ENCODE measurements around the gene NDUFAF5. TPM values are rescaled to one million over a fixed set of nuclear protein-coding genes. Genes with fewer than 3 reads are reported as not detected.

The NDUFAF5 gene
- polyA plus RNA-seq, 1 experiment, result 6.3 TPM

Other genes with a start within 250 kb of the NDUFAF5 start
- 5.4 and 7.2 TPM in 2 replicates for gene TASP1, start 146.1 kb upstream of the NDUFAF5 start, polyA plus RNA-seq (2011; rRNA removed)
- gene ESF1, start 109 bp upstream of the NDUFAF5 start, polyA plus RNA-seq (2011; rRNA removed), result 0.76 and 2.8 TPM in 2 replicates
- 0.38 and 0.86 TPM in 2 replicates for gene SEL1L2, start 205.6 kb downstream of the NDUFAF5 start, polyA plus RNA-seq (2011; rRNA removed)
- 0.47 and 1.3 TPM in 2 replicates for gene MACROD2, start 210.5 kb downstream of the NDUFAF5 start, polyA plus RNA-seq (2011; rRNA removed)

Measured in BJ (cell line).